GM18907 (cell line): Measurements from ENCODE around the gene LMAN2.

Source experiments
- ATAC-seq: cut with Tn5 transposase; IDR thresholded peaks from one replicate; pipeline ENCODE4 v1.9.1; 2021; ENCODE audit warnings: mild to moderate bottlenecking, moderate library complexity; ENCODE audit not compliant: unreplicated experiment

LMAN2 gene

DNA sequence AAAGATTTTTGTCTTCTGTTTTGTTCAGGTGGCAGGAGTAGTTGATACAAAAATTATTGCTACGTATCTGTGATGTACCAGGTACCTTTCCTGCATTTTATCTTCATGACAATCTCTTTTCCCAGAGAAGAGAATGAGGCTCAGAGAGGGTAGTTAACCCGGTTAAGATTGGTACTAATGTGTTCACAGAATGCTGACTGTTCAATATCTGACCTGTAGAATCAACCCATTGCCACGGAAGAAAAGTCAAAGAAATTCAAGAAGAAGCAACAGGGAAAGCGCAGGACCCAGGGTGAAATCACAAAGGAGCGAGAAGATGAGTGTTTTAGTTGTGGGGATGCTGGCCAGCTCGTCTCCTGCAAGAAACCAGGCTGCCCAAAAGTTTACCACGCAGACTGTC lies 59.7 kb downstream of the LMAN2 start:
- ATAC-seq, result no peak

GRCh38 chr5:177290816-177291596 lies 60.5 kb downstream of the LMAN2 start:
- ATAC-seq, result no peak

DNA sequence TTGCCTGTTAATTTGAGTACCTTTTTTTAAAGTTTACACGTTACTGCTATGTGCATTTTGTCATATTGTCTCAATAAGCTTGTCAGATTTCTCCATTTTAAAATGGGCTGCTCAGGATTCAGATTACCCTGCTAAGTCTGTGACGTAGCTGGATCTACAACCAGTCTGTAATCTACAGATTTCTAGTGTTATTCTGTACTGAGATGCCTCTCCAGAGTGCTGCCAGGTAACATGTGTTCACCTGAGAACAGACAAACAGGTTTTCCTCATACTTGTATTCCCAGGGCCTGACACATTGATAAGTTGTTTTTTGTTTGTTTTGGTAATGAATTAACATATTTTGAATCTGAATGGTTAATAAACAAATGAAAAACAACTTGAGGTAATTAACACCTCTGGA lies 63.3 kb downstream of the LMAN2 start:
- ATAC-seq, result no peak
